GM20000 (cell line): Measurements from ENCODE around the gene ART4.
A peak's percentile ranks its signal among the peaks of the same experiment; 100 is the strongest.

ENCODE experiments used
- DNase-seq: peaks from one replicate; pipeline ENCODE4 v3.0.0; 2012; ENCODE audit warnings: low spot score
- TF ChIP-seq, protein P1 (sequence below): IDR thresholded peaks from 2 replicates; pipeline ENCODE4 v1.5.1; 2012; ENCODE audit warnings: mild to moderate bottlenecking, control low read depth; ENCODE audit errors: extremely low read depth, missing control alignments

ART4 gene

DNA sequence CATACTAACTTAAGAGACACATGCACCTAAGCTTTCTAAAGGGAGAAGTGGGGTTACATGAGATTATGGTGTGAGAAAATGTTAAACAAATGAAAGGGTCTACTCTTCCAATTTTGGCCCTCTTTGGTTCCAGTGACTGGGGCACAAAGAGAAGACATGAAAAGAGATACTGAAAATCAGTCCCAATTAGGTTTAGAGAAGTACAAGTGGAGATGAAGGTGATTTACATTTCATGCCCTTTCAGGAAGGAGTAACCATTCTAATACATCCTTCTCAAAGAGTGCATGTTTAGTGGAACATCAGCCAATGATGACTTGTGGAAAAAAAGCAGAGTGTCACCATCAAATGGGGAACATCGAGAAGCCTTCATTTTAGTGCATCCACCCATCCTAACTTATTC is 27.9 kb upstream of the ART4 start:
- no peak for DNase-seq
- TF ChIP-seq, protein P1, sequence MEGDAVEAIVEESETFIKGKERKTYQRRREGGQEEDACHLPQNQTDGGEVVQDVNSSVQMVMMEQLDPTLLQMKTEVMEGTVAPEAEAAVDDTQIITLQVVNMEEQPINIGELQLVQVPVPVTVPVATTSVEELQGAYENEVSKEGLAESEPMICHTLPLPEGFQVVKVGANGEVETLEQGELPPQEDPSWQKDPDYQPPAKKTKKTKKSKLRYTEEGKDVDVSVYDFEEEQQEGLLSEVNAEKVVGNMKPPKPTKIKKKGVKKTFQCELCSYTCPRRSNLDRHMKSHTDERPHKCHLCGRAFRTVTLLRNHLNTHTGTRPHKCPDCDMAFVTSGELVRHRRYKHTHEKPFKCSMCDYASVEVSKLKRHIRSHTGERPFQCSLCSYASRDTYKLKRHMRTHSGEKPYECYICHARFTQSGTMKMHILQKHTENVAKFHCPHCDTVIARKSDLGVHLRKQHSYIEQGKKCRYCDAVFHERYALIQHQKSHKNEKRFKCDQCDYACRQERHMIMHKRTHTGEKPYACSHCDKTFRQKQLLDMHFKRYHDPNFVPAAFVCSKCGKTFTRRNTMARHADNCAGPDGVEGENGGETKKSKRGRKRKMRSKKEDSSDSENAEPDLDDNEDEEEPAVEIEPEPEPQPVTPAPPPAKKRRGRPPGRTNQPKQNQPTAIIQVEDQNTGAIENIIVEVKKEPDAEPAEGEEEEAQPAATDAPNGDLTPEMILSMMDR = no peak

DNA sequence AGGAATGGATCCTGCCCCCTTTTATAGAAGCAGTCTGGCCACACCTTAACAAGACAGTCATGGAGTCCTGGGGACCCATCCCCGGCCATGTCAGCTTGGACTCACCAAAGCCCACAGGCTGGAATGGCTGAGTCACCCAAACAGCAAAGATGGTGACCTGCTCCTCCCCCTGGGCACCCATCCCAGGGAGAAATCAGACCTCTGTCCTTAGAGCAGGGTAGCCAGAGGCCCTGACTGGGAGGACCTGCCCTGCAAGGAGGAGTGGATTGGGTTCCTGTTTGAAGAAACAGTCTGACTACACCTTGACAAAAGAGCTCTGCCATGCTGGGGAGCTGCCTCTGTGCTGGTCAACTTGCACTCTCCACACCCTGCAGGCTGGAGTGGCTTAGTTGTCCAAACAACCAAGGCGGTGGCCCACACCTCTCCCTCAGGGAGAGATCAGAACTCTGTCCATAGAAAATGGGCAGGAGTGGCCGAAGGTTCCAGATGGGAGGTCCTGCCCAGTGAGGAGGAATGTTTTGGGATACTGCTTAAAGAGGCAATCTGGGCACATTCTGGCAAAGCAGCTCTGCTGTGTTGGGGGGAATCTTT is 25.7 kb upstream of the ART4 start:
- no peak for DNase-seq
- TF ChIP-seq, protein P1 = no peak

DNA sequence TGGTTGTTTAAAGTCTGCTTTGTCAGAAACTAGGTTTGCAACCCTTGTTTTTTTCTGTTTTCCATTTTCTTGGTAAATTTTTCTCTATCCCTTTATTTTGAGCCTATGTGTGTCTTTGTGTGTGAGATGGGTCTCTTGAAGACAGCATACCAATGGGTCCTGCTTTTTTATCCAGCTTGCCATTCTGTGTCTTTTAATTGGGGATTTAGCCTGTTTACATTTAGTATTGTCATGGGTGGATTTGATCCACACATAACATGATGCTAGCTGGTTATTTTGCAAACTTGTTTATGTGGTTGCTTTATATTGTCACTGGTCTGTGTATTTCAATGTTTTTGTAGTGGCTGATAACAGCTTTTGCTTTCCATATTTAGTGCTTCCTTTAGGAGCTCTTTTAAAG is 17.2 kb upstream of the ART4 start:
- no peak for DNase-seq
- TF ChIP-seq, protein P1 = no peak

DNA sequence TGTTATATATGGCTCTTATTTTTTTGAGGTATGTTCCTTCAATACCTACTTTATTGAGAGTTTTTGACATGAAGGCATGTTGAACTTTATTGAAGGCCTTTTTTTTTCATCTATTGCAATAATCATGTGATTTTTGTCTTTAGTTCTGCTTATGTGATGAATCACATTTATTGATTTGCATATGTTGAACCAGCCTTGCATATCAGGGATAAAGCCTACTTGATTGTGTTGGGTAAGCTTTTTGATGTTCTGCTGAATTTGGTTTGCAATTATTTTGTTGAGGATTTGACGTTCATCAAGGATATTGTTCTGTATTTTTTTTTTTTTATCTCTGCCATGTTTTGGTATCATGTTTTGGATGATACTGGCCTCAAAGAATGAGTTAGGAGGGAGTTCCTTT is 15.2 kb upstream of the ART4 start:
- DNase-seq = no peak
- TF ChIP-seq, protein P1 = no peak

DNA sequence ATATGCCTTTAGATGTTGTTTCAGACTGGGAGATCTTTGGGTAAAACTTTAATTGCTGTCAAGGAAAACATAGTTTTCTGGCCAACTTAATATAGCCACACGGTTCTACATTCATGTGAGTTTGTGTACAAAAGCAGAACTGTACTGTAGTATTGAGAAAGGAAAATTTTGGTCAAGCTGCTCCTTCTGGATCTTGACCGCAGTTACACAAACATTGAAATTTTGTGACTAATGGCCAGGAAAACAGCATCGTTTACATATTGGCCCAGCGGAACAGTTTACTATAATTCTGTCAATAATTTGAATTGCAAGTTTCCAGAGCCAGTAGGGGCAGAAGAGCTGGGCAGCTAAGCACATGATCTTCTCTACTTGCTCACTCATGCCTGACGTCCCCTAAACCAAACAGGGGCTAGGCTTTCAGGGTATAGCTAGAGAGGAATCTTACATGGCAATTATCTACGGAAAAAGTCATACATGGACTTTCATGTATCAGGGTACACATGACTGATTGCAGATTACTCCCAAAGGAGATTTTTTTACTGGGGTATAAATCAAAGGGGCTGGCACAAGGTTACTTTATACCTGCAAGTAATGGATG is 11.4 kb upstream of the ART4 start:
- peak; percentile 8 for DNase-seq
- TF ChIP-seq, protein P1 = no peak

DNA sequence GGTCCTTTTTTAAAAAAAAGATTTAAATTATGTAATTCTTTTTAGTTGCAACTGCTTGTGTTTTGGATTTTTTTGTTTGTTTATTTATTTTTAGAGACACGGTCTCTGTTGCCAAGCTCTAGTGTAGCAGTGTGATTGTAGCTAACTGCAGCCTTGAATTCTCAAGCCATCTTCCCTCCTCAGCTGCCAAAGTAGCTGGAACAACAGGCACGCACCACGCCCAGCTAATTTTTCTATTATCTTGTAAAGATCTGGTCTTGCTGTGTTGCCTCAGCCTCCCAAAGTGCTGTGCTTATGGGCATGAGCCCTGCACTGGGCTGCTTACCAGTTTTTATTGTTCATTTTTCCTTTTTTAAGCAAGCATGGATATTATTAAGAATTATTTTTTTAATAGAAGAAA is 10.6 kb upstream of the ART4 start:
- TF ChIP-seq, protein P1 = no peak
- DNase-seq = no peak

DNA sequence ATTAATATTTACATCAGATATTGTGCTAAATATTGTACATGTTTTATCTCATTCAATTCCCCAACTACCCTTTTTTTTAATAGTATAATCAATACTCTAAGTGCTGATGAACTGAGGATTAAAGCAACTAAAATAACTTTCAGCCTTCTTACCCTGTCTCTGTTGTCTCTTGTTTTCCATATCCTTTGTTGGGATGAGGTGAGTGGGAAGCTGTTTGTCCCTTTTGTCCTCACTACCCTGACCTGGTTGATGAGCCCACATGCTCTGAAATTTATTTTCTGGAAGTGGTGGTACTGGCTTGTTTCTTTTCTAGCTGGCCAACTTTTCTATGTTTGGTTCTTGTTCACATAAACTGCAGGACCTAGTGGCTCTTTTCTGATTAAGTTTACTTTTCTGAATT is 9.6 kb upstream of the ART4 start:
- DNase-seq = no peak
- TF ChIP-seq, protein P1 = no peak
